ENCODE results near the gene APPBP2.

APPBP2 gene

GRCh38 chr17:60412701-60413100 is 113.3 kb downstream of the APPBP2 start:
- Histone ChIP-seq H3K9me3 (ENCODE audit: insufficient read depth, low read depth, low read length) (no peaks in the 10 kb centered on the region), H3K27ac (ENCODE audit: low read depth, low read length) (no peak overlapping the region), H3K9ac (ENCODE audit: low read depth, low read length) (no peak overlapping the region), H3K27me3 (ENCODE audit: insufficient read depth, low read length) (no peaks in the 10 kb centered on the region), H3K4me1 (ENCODE audit: insufficient read depth, low read length) (no peaks in the 10 kb centered on the region), H3K4me3 (ENCODE audit: low read length) (no peak overlapping the region), H3K36me3 (ENCODE audit: insufficient read depth, low read length) (no peaks in the 10 kb centered on the region)
- 94% methylated on average over 3 of the region's 3 CpGs for WGBS

GRCh38 chr17:60410001-60410400 is 116.0 kb downstream of the APPBP2 start:
- WGBS: 94% methylated on average over 4 of the region's 4 CpGs
- no peaks in the 10 kb centered on the region for H3K4me1 ChIP-seq (ENCODE audit: insufficient read depth, low read length)
- no peak overlapping the region for H3K4me3 ChIP-seq (ENCODE audit: low read length)
- no peaks in the 10 kb centered on the region for H3K27me3 ChIP-seq (ENCODE audit: insufficient read depth, low read length)
- H3K9me3 ChIP-seq (ENCODE audit: insufficient read depth, low read depth, low read length): no peaks in the 10 kb centered on the region
- H3K36me3 ChIP-seq (ENCODE audit: insufficient read depth, low read length): no peaks in the 10 kb centered on the region
- no peak overlapping the region for H3K27ac ChIP-seq (ENCODE audit: low read depth, low read length)
- H3K9ac ChIP-seq (ENCODE audit: low read depth, low read length): no peak overlapping the region

- Histone ChIP-seq H3K4me3 (ENCODE audit: low read length) (no peak overlapping the region), H3K9me3 (ENCODE audit: insufficient read depth, low read depth, low read length) (no peaks in the 10 kb centered on the region), H3K36me3 (ENCODE audit: insufficient read depth, low read length) (no peaks in the 10 kb centered on the region), H3K9ac (ENCODE audit: low read depth, low read length) (no peak overlapping the region), H3K27ac (ENCODE audit: low read depth, low read length) (no peak overlapping the region), H3K4me1 (ENCODE audit: insufficient read depth, low read length) (no peaks in the 10 kb centered on the region; the same call in 1 of the 2 replicates), H3K27me3 (ENCODE audit: insufficient read depth, low read length) (no peaks in the 10 kb centered on the region)
- 95% methylated on average over 3 of the region's 3 CpGs for WGBS
These were observed 119.2 kb downstream of the APPBP2 start for GRCh38 chr17:60406887-60407286.

- Histone ChIP-seq H3K27ac (ENCODE audit: low read depth, low read length) (no peak overlapping the region), H3K36me3 (ENCODE audit: insufficient read depth, low read length) (no peaks in the 10 kb centered on the region)
- WGBS: 94% methylated on average over 6 of the region's 6 CpGs
These were observed 122.1 kb downstream of the APPBP2 start for GRCh38 chr17:60403962-60404361.

GRCh38 chr17:60403523-60403810 is 122.6 kb downstream of the APPBP2 start:
- H3K36me3 ChIP-seq (ENCODE audit: insufficient read depth, low read length): no peaks in the 10 kb centered on the region
- no peaks in the 10 kb centered on the region for H3K27me3 ChIP-seq (ENCODE audit: insufficient read depth, low read length)
- H3K9ac ChIP-seq (ENCODE audit: low read depth, low read length): no peak overlapping the region
- H3K27ac ChIP-seq (ENCODE audit: low read depth, low read length): no peak overlapping the region
- no peaks in the 10 kb centered on the region; the same call in 1 of the 2 replicates for H3K4me1 ChIP-seq (ENCODE audit: insufficient read depth, low read length)
- H3K4me3 ChIP-seq (ENCODE audit: low read length): no peak overlapping the region
- WGBS: 97% methylated on average over 2 of the region's 3 CpGs
- H3K9me3 ChIP-seq (ENCODE audit: insufficient read depth, low read depth, low read length): no peaks in the 10 kb centered on the region

More at GRCh38 chr17:60403962-60404361, 122.1 kb downstream of the APPBP2 start:
- H3K9me3 ChIP-seq (ENCODE audit: insufficient read depth, low read depth, low read length): no peaks in the 10 kb centered on the region
- no peaks in the 10 kb centered on the region; the same call in 1 of the 2 replicates for H3K4me1 ChIP-seq (ENCODE audit: insufficient read depth, low read length)
- H3K27me3 ChIP-seq (ENCODE audit: insufficient read depth, low read length): no peaks in the 10 kb centered on the region
- H3K4me3 ChIP-seq (ENCODE audit: low read length): no peak overlapping the region
- H3K9ac ChIP-seq (ENCODE audit: low read depth, low read length): no peak overlapping the region

GRCh38 chr17:60401819-60402218 is 124.2 kb downstream of the APPBP2 start:
- H3K4me1 ChIP-seq (ENCODE audit: insufficient read depth, low read length): no peaks in the 10 kb centered on the region; the same call in 1 of the 2 replicates
- no peaks in the 10 kb centered on the region for H3K27me3 ChIP-seq (ENCODE audit: insufficient read depth, low read length)
- no peak overlapping the region for H3K4me3 ChIP-seq (ENCODE audit: low read length)
- no peaks in the 10 kb centered on the region for H3K36me3 ChIP-seq (ENCODE audit: insufficient read depth, low read length)
- no peak overlapping the region for H3K27ac ChIP-seq (ENCODE audit: low read depth, low read length)
- H3K9ac ChIP-seq (ENCODE audit: low read depth, low read length): no peak overlapping the region
- no peaks in the 10 kb centered on the region for H3K9me3 ChIP-seq (ENCODE audit: insufficient read depth, low read depth, low read length)

- Histone ChIP-seq H3K27me3 (ENCODE audit: insufficient read depth, low read length) (no peaks in the 10 kb centered on the region), H3K9me3 (ENCODE audit: insufficient read depth, low read depth, low read length) (no peaks in the 10 kb centered on the region), H3K36me3 (ENCODE audit: insufficient read depth, low read length) (no peaks in the 10 kb centered on the region), H3K4me3 (ENCODE audit: low read length) (no peak overlapping the region), H3K4me1 (ENCODE audit: insufficient read depth, low read length) (peaks cover under 1% of the 10 kb centered on the region; the same call in 1 of the 2 replicates), H3K9ac (ENCODE audit: low read depth, low read length) (no peak overlapping the region), H3K27ac (ENCODE audit: low read depth, low read length) (no peak overlapping the region)
- 95% methylated on average over 3 of the region's 3 CpGs for WGBS
These were observed 127.6 kb downstream of the APPBP2 start for GRCh38 chr17:60398227-60398959.

- Histone ChIP-seq H3K4me3 (ENCODE audit: low read length) (no peak overlapping the region), H3K36me3 (ENCODE audit: insufficient read depth, low read length) (no peaks in the 10 kb centered on the region), H3K4me1 (ENCODE audit: insufficient read depth, low read length) (peaks cover 4% of the 10 kb centered on the region; the same call in 1 of the 2 replicates), H3K9ac (ENCODE audit: low read depth, low read length) (no peak overlapping the region), H3K27me3 (ENCODE audit: insufficient read depth, low read length) (no peaks in the 10 kb centered on the region), H3K27ac (ENCODE audit: low read depth, low read length) (no peak overlapping the region), H3K9me3 (ENCODE audit: insufficient read depth, low read depth, low read length) (no peaks in the 10 kb centered on the region)
- WGBS: 88% methylated on average over 2 of the region's 3 CpGs
These were observed 129.6 kb downstream of the APPBP2 start for GRCh38 chr17:60396412-60396811.

GRCh38 chr17:60395508-60396065 is 130.5 kb downstream of the APPBP2 start:
- no peak overlapping the region for H3K4me3 ChIP-seq (ENCODE audit: low read length)
- H3K27me3 ChIP-seq (ENCODE audit: insufficient read depth, low read length): no peaks in the 10 kb centered on the region
- H3K27ac ChIP-seq (ENCODE audit: low read depth, low read length): no peak overlapping the region
- peaks cover 6% of the 10 kb centered on the region for H3K4me1 ChIP-seq (ENCODE audit: insufficient read depth, low read length)
- 80% methylated on average over 1 of the region's 4 CpGs for WGBS
- no peaks in the 10 kb centered on the region for H3K36me3 ChIP-seq (ENCODE audit: insufficient read depth, low read length)
- no peaks in the 10 kb centered on the region for H3K9me3 ChIP-seq (ENCODE audit: insufficient read depth, low read depth, low read length)
- no peak overlapping the region for H3K9ac ChIP-seq (ENCODE audit: low read depth, low read length)

- H3K9me3 ChIP-seq (ENCODE audit: insufficient read depth, low read depth, low read length): no peaks in the 10 kb centered on the region
- no peak overlapping the region for H3K4me3 ChIP-seq (ENCODE audit: low read length)
- 95% methylated on average over 17 of the region's 17 CpGs for WGBS
- peaks cover 14% of the 10 kb centered on the region for H3K4me1 ChIP-seq (ENCODE audit: insufficient read depth, low read length)
- H3K27me3 ChIP-seq (ENCODE audit: insufficient read depth, low read length): no peaks in the 10 kb centered on the region
- no peak overlapping the region for H3K27ac ChIP-seq (ENCODE audit: low read depth, low read length)
- H3K36me3 ChIP-seq (ENCODE audit: insufficient read depth, low read length): no peaks in the 10 kb centered on the region
- H3K9ac ChIP-seq (ENCODE audit: low read depth, low read length): no peak overlapping the region
These were observed 132.0 kb downstream of the APPBP2 start for GRCh38 chr17:60393840-60394723.

Measured in HUES64 (cell line).